Activated naive CD4-positive, alpha-beta T cell treated with anti-CD3 and anti-CD28 coated beads, Interleukin-2, amount 50 U/mL, for 72 hours (primary cell): ENCODE measurements around the gene PRG2. TPM values are rescaled to one million over a fixed set of nuclear protein-coding genes. Genes with fewer than 3 reads are reported as not detected.

ENCODE experiments used
- ATAC-seq, 2 donors: fragments of 150-1000 bp; cut with Tn5 transposase; 2 replicates each; pipeline ENCODE4 v1.10.0; 2021; ENCODE audit warnings: mild to moderate bottlenecking in 2 of 2, moderate library complexity in 2 of 2
- DNase-seq, 2 donors: peaks; one replicate each; pipeline ENCODE4 v3.0.0; 2021 to 2022; ENCODE audit warnings: low spot score in 2 of 2
- H3K27ac Mint-ChIP-seq, 2 donors: one replicate each; pipeline ENCODE4 v1.8.0; 2022; ENCODE audit warnings: mild to moderate bottlenecking in 2 of 2, mixed read lengths in 2 of 2
- H3K36me3 Mint-ChIP-seq, 2 donors: one replicate each; pipeline ENCODE4 v1.8.0; 2022; ENCODE audit warnings: mixed read lengths in 2 of 2
- H3K9me3 Mint-ChIP-seq, 2 donors: one replicate each; pipeline ENCODE4 v1.8.0; 2022; ENCODE audit warnings: mixed read lengths in 2 of 2
- total RNA-seq, 2 donors: library from RNA; stranded (reverse); gene quantifications; one replicate each; pipeline ENCODE4 v1.2.3, GENCODE V29; 2022

The PRG2 gene
- total RNA-seq, 2 donors from 2014 or later, result 0.97 to 2.4 TPM

DNA sequence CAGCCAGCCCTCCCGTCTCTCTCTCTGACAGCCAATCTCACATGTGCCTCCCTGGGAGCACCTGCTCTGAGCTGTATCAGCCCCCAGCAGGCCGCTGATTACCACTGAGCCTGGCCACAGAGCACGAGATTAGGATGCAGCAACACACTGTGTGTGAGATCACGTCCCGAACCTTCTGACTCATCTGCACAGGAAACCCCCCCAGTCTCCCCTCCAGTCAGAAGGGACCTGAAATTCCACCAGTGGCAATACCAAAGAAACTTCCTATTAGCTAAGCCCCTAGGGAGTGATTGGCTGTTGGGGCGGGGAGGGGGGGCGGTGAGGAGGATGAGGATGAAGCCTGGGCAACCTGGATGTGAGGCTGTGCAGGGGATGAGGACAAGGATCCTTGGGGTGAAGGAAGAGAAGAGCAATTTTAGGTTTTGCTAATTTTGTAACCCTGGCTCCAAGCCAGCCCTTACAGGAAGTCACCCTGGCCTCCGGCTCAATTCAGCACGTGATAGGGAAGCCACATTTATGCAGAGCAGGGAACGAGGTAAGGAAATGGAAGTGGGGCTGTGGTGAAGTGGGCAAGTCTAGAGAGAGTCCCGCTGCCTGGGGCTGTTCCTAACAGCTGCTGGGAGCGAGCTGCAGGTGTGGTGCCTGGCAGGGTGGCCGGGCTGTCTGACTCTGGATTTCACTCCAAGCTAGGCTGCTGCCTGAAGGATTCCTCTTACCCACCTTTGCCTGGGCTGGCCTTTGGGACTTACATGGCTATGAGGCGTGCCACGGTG is 34.5 kb upstream of the PRG2 start:
- ATAC-seq, result peak; percentile 95
- H3K9me3 Mint-ChIP-seq, result no peaks in the 10 kb centered on the region
- DNase-seq, result peak; percentile 80 to 95

DNA sequence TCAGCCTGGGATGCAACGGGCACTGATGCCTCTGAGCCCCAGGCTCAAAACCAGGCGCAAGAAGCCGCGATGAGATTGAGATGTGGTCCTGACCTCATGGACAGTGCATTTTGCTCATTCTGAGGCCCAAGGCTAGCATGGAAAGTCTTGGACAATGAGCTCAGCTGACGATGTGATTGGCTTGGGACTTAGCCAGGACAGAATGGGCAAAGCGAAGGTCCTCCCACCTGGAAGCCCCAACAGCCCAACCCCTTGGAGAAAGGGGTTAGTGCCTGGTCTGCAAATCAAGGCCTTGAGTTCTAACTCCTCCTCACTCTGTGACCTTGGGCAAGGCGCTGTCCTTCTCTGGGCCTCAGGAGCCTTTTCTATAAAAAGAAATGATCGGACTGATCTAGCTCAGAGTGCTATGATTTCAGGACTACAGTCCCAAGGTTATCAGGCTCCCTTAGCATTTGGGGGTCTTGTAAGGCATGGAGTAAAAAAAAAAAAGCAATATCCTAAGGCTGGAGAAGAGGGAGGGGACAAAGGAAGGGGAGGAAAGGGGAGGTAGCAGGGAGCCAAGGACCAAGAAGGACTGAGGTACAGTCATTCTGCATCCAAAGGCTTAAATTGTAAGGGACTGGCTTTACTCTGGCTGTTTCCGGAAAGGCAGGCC is 33.8 kb upstream of the PRG2 start:
- ATAC-seq, result no peak

More for the DNA sequence above, 34.5 kb upstream of the PRG2 start:
- Mint-ChIP-seq H3K27ac (peak overlapping the region; percentile 94 to 95), H3K36me3 (peaks cover 63 to 67% of the 10 kb centered on the region in 2 donors)

DNA sequence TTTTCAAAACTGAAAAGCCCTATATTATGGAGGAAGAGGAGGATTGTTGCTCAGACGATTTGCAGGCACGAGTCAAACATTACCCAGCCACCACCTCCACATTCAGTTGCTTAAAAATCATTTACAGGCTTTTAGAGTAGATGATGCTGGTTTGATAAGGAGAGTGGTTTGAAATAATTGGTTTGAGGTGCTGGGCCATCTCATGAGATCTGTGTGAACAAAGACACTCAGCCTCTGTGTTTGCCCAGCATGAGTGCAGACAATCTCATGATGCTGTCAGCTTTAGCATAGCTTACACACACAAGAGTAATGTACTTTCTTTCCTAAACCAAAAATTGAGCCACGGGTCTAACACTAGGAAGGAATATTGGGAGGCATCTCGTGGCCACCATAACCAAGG is 32.2 kb upstream of the PRG2 start:
- Mint-ChIP-seq H3K27ac (peak overlapping the region; percentile 27 to 81), H3K36me3 (peaks cover 72 to 85% of the 10 kb centered on the region in 2 donors), H3K9me3 (no peaks in the 10 kb centered on the region)
- DNase-seq, result no peak
- ATAC-seq, result no peak

More for the DNA sequence above, 33.8 kb upstream of the PRG2 start:
- no peak for DNase-seq
- H3K27ac Mint-ChIP-seq, result peak overlapping the region; percentile 94 to 95
- peaks cover 66 to 72% of the 10 kb centered on the region in 2 donors for H3K36me3 Mint-ChIP-seq
- no peaks in the 10 kb centered on the region for H3K9me3 Mint-ChIP-seq

DNA sequence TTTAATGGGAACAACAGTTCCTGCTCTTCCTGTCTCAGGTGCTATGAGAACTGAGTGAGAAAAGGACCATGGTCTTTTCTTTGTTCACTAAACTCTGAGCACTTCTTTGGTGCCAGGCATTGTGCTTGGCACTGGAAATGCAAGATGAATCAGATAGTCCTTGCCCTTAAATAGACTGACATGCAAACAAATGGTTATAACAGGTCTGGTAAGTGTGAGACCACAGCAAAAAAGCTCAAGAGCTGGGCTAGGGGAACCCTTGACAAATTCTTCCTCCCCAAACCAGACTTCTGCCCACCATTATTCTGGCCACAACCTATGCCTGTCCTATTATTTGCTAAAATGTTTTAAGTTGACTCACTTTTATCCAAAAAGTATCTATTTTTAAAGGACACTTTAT is 31.4 kb upstream of the PRG2 start:
- ATAC-seq, result no peak

DNA sequence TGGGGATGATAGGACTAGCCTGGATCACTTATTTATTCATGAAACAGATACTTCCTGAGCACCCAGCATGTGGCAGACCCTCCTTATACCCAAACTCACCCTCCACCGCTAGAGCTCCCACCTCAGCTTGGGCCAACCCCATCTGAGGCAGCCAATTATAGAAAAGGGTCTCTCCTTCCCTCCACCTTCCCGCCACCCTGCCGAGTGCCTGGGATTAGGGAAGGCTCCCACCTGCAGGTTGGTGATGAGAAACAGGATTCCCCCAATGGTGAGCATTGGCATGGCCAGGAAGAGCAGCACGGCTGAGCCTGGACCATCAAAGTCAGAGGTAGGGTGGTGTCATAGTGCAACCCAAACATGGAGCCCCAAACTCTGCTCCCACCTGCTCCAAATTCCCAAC is 30.6 kb upstream of the PRG2 start:
- no peak for DNase-seq
- Mint-ChIP-seq H3K9me3 (no peaks in the 10 kb centered on the region), H3K27ac (peak overlapping the region in 1 of 2 donors; percentile 29), H3K36me3 (peaks cover 79 to 93% of the 10 kb centered on the region in 2 donors)
- ATAC-seq, result no peak

More for the DNA sequence above, 31.4 kb upstream of the PRG2 start:
- Mint-ChIP-seq H3K27ac (peak overlapping the region in 1 of 2 donors; percentile 14), H3K36me3 (peaks cover 81 to 93% of the 10 kb centered on the region in 2 donors), H3K9me3 (no peaks in the 10 kb centered on the region)
- no peak for DNase-seq

DNA sequence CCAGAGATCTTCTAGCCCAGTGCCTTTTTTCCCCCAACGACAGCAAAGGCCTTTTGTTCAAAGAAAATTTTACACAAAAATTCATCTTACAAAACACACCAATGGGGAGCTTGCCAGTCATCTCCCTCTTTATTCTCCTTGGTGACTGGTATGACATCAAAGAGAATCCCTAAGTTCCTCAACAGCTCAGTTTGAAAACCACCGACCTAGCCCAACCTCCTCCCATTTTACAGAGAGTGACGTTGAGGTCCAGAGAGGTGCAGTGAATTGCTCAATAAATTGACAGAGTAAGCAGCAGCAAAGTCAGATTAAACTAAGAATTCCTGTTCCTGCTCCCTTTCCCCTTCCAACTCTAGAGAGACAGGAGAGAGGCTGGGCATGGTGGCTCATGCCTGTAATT is 28.7 kb upstream of the PRG2 start:
- Mint-ChIP-seq H3K27ac (peak overlapping the region in 1 of 2 donors; percentile 72), H3K36me3 (peaks cover 79 to 93% of the 10 kb centered on the region in 2 donors), H3K9me3 (no peaks in the 10 kb centered on the region)
- ATAC-seq, result no peak
- DNase-seq, result no peak

DNA sequence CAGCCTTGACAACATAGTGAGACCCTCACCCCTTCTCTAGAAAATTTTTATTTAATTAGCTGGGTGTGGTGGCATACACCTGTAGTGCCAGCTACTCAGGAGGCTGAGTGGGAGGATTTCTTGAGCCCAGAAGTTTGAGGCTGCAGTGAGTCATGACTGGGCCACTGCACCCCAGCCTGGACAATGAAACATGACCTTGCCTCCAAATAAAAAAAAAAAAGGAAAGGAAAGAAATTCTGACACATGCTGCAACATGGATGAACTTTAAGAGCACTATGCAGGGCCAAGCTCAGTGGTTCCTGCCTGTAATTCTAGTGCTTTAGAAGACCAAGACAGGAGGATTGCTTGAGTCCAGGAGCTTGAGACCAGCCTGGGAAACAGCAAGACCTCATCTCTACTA is 27.7 kb upstream of the PRG2 start:
- Mint-ChIP-seq H3K36me3 (peaks cover 79 to 93% of the 10 kb centered on the region in 2 donors), H3K27ac (peak overlapping the region in 1 of 2 donors; percentile 14), H3K9me3 (no peaks in the 10 kb centered on the region)
- DNase-seq, result no peak
- no peak for ATAC-seq

DNA sequence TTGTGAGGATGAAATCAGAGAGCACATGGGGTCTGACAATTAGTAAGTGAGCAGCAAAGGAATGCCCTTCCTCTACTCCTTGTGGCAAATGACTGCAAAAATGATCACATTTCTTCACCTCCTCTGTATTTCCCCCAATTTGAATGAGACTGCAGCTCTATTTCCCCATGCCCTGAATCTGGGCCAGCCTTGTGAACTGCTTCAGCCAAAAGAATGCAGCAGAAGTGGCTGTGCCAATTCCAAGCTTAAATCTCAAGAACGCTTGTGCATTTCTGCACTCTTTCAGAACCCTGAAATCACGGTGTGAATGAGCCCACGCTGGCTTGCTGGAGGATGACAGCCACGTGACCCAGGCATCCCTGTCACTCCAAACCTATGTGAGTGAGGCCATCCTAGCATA is 26.6 kb upstream of the PRG2 start:
- peak in 1 of 2 donors; percentile 18 for ATAC-seq
- no peak for DNase-seq
- H3K9me3 Mint-ChIP-seq, result no peaks in the 10 kb centered on the region
- H3K27ac Mint-ChIP-seq, result no peak overlapping the region
- H3K36me3 Mint-ChIP-seq, result peaks cover 74 to 90% of the 10 kb centered on the region in 2 donors

DNA sequence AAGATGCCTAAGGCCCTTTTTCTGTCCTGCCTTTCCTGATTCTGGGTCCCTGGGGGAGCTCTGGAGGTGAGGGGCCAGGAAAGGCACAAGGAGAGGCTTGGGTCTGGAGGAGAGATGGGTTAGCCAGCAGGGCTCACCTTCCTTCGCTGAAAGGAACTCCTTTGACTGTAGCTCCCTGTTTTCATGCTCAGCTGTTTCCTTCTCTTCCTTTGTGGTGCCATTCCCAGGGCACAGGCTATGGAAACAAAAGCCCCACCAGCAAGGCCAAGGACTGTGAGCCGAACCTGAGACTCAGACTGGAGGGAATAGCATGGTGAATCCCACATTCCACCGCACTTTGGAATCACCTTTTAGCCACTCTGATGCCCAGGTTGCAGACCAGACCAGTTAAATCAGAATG is 26.0 kb upstream of the PRG2 start:
- ATAC-seq (no peak), DNase-seq (no peak)
- peaks cover 68 to 90% of the 10 kb centered on the region in 2 donors for H3K36me3 Mint-ChIP-seq
- no peak overlapping the region for H3K27ac Mint-ChIP-seq
- no peaks in the 10 kb centered on the region for H3K9me3 Mint-ChIP-seq

DNA sequence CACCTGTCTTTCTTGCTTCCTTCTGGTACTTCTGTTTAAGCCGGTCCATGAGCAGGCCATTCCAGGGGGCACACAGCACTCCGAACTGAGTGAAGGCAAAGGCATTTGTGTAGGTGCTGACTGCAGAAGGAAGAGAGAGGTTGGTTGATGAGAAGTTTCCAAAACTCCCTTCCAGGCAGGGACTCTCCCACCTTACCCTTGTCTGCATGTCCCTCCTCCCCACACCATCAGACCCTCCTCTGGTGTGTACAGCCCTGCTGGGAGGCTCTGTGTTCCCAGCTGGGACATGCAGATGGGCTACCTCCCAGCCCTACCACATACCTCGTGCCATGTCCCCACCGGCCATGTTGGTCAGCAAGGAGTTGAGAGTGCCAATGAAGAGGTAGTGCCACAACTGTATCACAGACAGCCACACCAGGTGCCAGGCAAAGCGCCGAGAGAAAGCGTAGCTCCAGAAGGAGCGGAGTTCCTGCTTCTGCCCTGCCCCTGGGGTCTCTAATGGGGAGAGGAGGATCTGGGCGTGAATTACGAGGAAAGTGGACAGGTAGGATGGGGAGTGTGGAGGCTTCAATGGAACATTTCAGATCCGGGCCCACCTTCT is 24.3 kb upstream of the PRG2 start:
- Mint-ChIP-seq H3K9me3 (no peaks in the 10 kb centered on the region), H3K27ac (peak overlapping the region; percentile 34 to 84), H3K36me3 (peaks cover 63 to 89% of the 10 kb centered on the region in 2 donors)
- peak; percentile 16 to 46 for ATAC-seq
- no peak for DNase-seq

DNA sequence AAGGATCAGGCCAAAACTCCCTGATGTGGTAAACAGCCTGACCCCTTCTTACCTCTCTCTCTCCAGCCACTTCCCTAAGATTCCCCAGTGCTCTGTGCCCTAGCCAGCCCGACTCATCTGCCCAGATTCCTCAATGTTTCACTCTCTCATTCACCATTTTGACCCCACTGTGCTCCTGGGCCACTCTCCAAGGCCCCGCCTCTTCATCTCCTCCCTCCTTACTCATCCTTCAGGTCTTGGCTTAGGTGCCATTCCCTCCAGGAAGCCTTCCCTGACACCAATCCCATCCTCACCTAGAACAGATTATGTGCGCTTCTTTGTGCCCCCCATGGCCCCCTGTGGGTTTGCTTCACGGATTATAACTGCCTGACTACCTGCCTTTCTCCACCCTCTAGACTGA is 23.2 kb upstream of the PRG2 start:
- H3K9me3 Mint-ChIP-seq, result no peaks in the 10 kb centered on the region
- DNase-seq (no peak), ATAC-seq (no peak)
- H3K27ac Mint-ChIP-seq, result peak overlapping the region; percentile 62 to 64
- H3K36me3 Mint-ChIP-seq, result peaks cover 58 to 88% of the 10 kb centered on the region in 2 donors

DNA sequence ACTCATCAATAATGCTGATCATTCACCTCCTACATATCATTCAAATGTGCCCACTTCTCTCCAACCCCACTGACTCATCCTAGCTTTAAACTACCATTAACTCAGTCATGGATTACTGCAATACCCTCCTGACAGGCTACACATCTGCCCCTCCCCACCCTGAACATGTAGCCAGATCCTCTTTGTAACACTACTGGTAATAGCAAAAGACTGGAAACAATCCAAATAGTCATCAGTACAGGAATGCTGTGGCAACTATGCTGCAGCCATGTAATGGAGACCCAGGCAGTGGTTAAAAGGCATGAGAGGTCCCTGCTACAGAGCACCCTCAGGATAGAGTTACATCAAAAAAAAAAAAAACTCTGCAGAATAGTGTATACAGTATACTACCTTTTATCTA is 19.8 kb upstream of the PRG2 start:
- ATAC-seq, result no peak
- DNase-seq, result no peak
- H3K9me3 Mint-ChIP-seq, result no peaks in the 10 kb centered on the region
- no peak overlapping the region for H3K27ac Mint-ChIP-seq
- peaks cover 54 to 87% of the 10 kb centered on the region in 2 donors for H3K36me3 Mint-ChIP-seq

DNA sequence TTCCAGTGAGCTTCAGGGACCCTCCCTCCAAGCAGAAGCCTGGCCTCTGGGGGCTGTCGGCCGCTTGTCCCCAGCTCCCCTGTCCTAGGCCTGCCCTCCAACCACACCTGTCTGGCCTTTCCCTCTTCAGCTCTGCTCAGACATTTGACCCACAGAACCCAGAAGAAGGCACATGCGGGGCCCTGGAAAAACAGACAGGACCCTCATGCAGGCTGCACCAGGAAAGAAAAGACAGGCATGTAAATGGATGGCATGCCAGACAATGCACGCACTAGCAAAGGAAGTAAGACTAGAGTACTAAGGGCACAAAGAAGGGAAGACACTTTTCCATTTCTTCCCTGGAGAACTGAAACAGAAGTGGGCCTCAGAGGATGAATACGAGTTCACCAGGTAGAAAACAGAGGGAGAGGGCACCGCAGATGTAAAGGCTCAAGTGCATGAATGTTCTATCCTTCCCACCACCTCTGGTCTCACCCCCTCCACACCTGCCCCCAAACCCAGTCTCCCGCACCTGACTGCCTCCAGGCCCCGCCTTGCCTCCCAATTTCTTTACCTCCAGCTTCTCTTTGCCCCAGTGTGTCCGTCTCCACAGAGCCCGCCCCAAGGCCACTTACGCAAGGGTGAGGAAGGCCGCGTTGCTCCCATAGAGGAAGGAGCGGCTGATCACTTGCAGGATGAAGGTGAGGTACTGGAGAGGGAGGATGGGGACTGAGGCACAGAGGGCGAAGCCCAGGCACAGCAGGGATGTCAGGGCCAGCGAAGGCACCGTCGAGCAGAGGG is 19.1 kb upstream of the PRG2 start:
- peaks cover 52 to 87% of the 10 kb centered on the region in 2 donors for H3K36me3 Mint-ChIP-seq
- H3K9me3 Mint-ChIP-seq, result no peaks in the 10 kb centered on the region
- ATAC-seq, result no peak
- H3K27ac Mint-ChIP-seq, result peak overlapping the region; percentile 13 to 61
- no peak for DNase-seq

DNA sequence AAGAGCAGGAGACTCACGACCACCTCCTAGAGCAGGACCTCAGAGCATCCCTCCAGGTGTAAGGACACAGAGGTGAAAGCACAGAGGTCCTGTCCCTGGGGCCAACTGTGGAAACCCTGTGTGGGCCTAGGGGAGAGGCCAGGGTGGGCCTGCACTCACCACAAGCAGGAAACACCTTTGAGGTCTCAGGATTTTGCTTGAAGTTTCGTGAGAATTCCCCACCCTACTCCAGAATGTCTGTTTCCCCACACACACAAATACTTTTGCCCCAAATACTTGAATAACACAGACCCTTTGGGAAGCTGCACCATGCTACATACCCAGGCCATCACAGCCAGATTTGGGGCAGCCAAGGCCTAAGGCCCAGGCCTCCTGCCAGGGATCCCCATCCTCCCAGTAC is 18.3 kb upstream of the PRG2 start:
- ATAC-seq (no peak), DNase-seq (no peak)
- Mint-ChIP-seq H3K27ac (peak overlapping the region in 1 of 2 donors; percentile 61), H3K36me3 (peaks cover 46 to 81% of the 10 kb centered on the region in 2 donors), H3K9me3 (no peaks in the 10 kb centered on the region)

DNA sequence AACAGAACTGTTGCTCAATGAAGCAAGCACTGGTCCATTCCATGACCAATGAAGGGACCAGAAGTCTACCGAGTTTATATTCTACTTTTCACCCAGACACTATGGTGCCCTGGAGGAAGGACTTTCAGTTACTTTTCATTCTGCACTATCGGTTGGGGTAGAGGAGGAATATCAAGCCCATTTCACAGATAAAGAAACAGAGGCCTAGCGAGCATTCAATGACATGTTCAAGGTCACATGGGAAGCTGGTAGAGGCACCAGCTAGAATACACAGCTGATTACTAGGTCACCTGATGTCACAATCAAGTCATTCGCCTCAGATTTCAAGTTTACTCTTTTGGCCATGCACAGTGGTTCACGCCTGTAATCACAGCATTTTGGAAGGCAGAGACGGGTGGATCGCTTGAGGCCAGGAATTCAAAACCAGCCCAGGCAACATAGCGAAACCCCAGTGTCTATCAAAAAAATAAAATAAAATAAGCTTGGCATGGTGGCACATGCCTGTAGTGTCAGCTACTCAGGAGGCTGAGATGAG is 17.6 kb upstream of the PRG2 start:
- Mint-ChIP-seq H3K36me3 (peaks cover 43 to 77% of the 10 kb centered on the region in 2 donors), H3K27ac (peak overlapping the region; percentile 0 to 81)
- no peak for ATAC-seq

More for the DNA sequence above, 17.6 kb upstream of the PRG2 start:
- no peaks in the 10 kb centered on the region for H3K9me3 Mint-ChIP-seq
- DNase-seq, result no peak
